GM18508 (cell line): ENCODE results near the gene CLSTN1.
"Not testable (repeated sequence)": the region's sequence is repeated elsewhere in the genome, so short reads cannot be mapped to it uniquely, and the experiment has no call there.

Source experiments
- ATAC-seq: cut with Tn5 transposase; IDR thresholded peaks from one replicate; pipeline ENCODE4 v1.9.1; 2021; ENCODE audit warnings: moderate number of reproducible peaks; ENCODE audit not compliant: insufficient read depth, unreplicated experiment

Gene CLSTN1

DNA sequence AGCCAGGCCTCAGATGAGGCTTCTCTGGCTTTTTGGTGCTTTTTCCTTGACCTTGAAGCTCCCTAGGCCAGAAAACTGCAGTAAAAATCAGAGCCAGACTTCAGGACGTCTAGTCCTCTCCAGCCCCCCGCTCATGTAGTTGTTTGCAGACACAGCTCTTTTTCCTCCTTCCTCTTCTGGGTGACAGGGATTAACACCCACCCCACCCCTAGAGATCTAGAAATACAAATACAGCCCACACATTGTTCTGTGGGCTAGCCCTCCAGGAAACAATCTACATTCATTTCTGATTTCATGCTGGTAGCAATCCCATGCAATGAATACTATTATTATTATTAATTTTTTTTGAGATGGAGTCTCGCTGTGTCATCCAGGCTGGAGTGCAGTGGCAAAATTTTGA lies 9.9 kb upstream of the CLSTN1 start:
- ATAC-seq = no peak

GRCh38 chr1:9827558-9828185 lies 3.9 kb upstream of the CLSTN1 start:
- ATAC-seq = no peak

DNA sequence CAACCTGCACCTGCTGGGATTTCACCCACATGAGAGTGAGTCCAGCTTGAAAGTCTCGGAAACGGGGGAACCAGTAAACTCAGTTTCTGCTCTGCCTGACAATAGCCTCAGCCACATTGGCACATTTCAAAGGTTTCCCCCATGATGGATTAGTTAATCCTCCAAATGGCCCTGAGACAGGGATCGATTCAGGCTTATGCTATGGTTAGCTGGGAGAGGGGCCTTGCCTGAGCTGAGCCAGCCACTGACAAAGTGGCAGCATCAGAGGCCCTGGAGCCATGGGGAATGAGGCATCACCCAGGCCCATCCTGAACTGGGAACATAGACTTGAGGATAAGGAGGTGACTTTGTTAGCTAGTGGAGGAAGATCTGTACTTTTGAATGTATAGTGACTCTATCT lies 2.9 kb upstream of the CLSTN1 start:
- ATAC-seq = no peak

- no peak for ATAC-seq
Observed at GRCh38 chr1:9826087-9826486, 2.3 kb upstream of the CLSTN1 start.

DNA sequence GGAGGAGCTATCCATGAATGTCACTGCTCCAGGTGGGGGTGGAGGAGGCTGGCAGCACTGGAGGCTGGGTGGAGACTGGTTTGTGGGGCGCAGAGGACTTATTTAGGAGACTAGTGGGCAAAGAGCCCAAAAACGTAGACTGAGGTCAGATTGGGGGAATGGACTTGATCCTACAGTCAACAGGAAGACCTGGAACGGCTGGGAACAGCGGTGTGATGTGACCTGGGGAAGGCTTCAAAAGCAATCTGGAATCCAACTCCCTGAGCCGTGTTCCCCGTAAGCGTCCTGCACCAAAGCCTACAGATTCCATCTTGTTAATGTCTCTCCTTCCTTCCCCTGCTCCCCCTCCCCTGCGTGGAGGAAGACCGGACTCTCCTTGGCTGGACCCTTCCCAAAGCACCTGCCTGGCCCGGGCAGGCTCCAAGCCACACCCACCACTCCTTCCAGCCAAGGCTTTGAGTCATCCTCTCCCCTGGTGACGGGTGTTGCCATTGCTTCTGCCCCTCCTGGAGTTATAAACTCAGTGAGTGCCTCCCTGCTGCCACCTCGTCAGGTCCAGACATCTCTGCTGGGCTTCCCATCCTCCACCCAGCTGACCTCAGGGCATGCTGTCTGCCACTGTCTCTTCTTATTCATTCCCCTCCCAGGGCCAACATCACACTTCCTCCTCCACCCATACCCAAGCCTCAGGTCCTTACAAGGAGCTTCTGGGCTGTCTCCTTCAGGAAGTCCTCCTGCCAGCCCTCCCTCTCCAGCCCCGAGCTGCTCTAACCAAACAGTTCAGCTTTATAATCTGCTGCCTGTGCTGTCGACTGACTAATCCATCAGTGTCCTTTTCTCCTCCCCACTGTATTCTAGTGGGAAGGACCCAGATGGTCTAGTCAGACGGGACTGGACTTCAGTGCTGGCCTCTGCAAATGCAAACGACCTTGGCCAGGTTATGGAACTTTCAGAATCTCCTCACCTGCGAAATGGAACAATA lies 1.6 kb upstream of the CLSTN1 start:
- no peak for ATAC-seq

GRCh38 chr1:9824702-9825089 lies 931 bp upstream of the CLSTN1 start:
- no peak for ATAC-seq

DNA sequence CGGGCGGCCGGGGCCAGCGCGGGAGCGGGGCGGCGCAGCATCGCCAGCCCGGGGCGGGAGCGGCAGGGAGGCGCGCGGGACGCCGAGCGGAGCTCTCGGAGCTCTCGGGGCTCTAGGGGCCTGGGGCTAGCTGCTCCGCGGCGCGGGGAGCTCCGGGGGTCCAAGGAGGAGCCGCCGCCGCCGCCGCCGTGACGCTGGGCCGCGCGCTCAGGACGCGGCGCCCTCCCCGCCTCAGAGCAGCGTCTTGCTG lies 147 bp downstream of the CLSTN1 start:
- ATAC-seq = no peak

DNA sequence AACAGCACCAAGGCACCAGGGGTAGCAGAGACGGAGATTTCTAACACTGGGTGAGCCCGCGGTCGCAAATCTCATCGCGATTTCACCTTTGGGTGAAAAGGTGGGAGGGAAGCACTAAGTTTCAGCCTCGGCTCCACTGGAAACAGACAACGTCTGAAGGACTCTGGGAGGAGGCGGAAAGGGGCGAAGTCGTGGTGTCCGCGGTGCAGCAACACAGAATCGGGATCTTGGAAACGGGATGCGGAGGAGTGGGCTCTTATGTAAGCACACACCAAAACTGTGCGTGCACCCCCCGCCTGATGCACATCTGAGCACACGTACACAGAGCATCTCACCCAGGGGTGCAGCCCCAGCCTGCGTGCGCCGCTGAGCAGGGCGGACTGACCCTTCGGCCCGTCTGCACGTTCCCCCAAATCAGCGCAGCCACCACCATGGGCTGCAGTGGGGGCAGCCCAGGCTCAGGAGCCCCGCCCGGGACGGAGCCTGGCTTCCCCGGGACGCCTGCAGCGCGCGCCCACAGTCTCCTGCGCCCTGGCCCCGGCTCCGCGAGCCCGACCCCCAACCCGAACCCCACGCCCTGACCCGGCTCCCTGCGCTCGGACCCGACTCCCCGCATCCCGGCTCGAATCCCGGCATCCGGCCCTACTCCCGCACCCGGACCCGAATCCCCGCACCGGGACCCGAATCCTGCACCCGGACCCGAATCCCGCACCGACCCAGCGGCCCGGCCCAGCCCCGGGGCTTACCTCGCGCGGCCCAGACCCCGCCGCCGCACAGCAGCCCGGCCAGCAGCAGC lies 670 bp downstream of the CLSTN1 start:
- no peak for ATAC-seq

DNA sequence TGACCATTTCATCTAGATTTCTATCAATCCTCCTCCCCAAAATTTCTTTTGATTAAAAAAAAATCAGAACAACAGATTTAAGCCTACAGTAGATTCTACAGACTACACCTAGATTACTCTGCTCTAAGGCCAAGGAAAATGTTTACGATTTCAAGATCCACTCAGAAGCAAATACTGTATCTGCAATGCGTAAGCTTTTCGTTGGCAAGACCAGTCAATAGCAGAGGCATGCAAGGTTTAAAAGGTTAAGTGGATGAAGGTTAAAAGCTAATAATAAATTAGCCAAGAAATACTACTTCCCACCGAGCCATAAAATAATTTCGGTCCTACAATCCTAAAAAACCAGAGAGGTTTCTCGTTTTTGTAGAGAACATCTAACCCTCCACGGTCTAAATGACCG lies 1.3 kb downstream of the CLSTN1 start:
- no peak for ATAC-seq

- no peak for ATAC-seq
Observed at GRCh38 chr1:9821710-9822109, 2.1 kb downstream of the CLSTN1 start.

GRCh38 chr1:9820521-9820920 lies 3.2 kb downstream of the CLSTN1 start:
- ATAC-seq = no peak

DNA sequence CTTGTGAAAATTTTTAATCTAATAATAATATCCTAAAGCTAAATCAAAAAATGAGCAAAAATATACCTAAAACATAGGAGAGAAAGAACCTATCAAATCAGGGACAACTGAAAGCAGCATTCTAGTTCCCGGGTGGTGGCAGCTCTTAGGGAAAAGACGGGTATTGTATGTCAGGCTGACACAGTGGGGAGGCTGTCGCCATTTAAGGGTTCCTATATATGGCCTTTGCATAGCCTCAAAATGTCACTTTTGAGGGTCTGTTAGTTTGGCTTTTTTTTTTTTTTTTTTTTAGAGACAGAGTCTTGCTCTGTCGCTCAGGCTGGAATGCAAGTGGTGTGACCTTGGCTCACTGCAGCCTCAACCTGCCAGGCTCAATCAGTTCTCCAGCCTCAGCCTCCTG lies 6.0 kb downstream of the CLSTN1 start:
- no peak for ATAC-seq

DNA sequence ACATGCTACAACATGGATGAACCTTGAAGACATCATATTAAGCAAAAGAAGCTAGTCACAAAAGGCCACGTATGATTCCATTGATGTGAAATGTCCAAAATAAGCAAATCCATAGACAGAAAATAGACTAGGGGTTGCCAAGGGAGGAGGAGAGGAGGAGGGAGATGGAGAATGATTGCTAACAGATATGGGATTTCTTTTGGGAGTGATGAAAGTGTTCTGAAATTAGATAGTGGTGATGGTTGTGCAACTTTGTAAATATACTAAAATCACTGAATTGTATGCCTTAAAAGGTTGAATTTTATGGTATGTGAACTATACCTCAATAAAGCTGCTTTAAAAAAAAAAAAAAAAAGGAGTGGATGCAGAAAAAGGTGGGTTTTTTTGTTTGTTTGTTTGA lies 7.6 kb downstream of the CLSTN1 start:
- no peak for ATAC-seq

DNA sequence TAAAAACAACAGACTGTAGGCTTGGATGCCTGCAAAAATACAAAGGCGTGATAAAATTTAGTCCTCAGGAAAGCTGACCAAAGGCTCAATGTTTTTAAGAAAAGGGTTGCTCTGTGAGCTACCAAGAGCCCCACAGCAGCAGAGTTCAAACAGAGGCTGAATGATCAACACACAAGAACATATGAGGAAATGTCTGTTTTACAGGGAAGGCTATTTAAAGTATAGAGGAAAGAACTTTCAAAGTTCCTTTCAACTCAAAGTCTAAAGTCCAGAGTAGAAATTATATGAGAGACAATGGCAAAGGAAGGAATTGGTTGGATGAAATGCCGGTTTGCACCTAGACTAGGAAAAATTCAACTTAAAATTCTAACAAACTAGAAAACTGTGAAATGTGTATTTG lies 8.6 kb downstream of the CLSTN1 start:
- no peak for ATAC-seq

GRCh38 chr1:9814619-9815018 lies 9.1 kb downstream of the CLSTN1 start:
- ATAC-seq = no peak

GRCh38 chr1:9811239-9811966 lies 12.4 kb downstream of the CLSTN1 start:
- ATAC-seq = no peak

- no peak for ATAC-seq
Observed at GRCh38 chr1:9809100-9809510, 14.7 kb downstream of the CLSTN1 start.

- no peak for ATAC-seq
Observed at GRCh38 chr1:9808459-9808858, 15.3 kb downstream of the CLSTN1 start.

- no peak for ATAC-seq
Observed at GRCh38 chr1:9807541-9807940, 16.2 kb downstream of the CLSTN1 start.

GRCh38 chr1:9805972-9806371 lies 17.8 kb downstream of the CLSTN1 start:
- not testable (repeated sequence) for ATAC-seq
